H1 (cell line): ENCODE measurements around the gene AIDA. TPM values are rescaled to one million over a fixed set of nuclear protein-coding genes. Genes with fewer than 3 reads are reported as not detected.

Source experiments
- CTCF ChIA-PET: fragments of 300-600 bp; sonication (Branson Sonifier 250); formaldehyde crosslinking; loops from one replicate; lab custom pipeline; 2021; ENCODE audit not compliant: partially characterized antibody; lab: Charles Lee
- POLR2A ChIA-PET: fragments of 300-600 bp; sonication (Branson Sonifier 250); formaldehyde crosslinking; loops from one replicate; lab custom pipeline; 2021; ENCODE audit warnings: inconsistent platforms; ENCODE audit not compliant: partially characterized antibody; lab: Charles Lee
- DNase-seq, 2 experiments: peaks; one replicate each; pipeline versions ENCODE4 v3.0.0 to v3.0.0-alpha.2; 2010 to 2022; ENCODE audit warnings: low spot score in 2 of 2, low read depth in 1 of 2, mixed read lengths in 1 of 2
- FAIRE-seq: peaks from 2 replicates; lab custom pipeline; 2011; peaks lifted over from hg19 to GRCh38; lab: Jason Lieb, UNC
- H2AFZ ChIP-seq: 2 replicates; pipeline ENCODE4 v1.8.1; 2012; ENCODE audit warnings: low read length, inconsistent platforms
- H2AK5ac ChIP-seq: 2 replicates; pipeline ENCODE4 v1.6.1; 2013; ENCODE audit warnings: low read depth, low read length
- H2BK120ac ChIP-seq: replicated peaks from 2 replicates; pipeline ENCODE3; 2013; ENCODE audit warnings: low read depth, low read length, inconsistent platforms
- H2BK12ac ChIP-seq: 2 replicates; pipeline ENCODE4 v1.6.1; 2013; ENCODE audit warnings: low read depth, low read length
- H2BK15ac ChIP-seq: 2 replicates; pipeline ENCODE4 v1.6.1; 2013; ENCODE audit warnings: low read length
- H2BK20ac ChIP-seq: 2 replicates; pipeline ENCODE4 v1.6.1; 2013; ENCODE audit warnings: low read length
- H2BK5ac ChIP-seq: 2 replicates; pipeline ENCODE4 v1.6.1; 2013; ENCODE audit warnings: low read depth, low read length
- H3K14ac ChIP-seq: 2 replicates; pipeline ENCODE4 v1.6.1; 2013; ENCODE audit warnings: inconsistent platforms; ENCODE audit not compliant: insufficient read length
- H3K18ac ChIP-seq: 2 replicates; pipeline ENCODE4 v1.6.1; 2013; ENCODE audit warnings: low read length; ENCODE audit errors: extremely low read depth
- H3K23ac ChIP-seq: 2 replicates; pipeline ENCODE4 v1.6.1; 2013; ENCODE audit warnings: inconsistent platforms; ENCODE audit not compliant: insufficient read length
- H3K23me2 ChIP-seq: 2 replicates; pipeline ENCODE4 v1.6.1; 2013; ENCODE audit warnings: low read depth, low read length
- H3K27ac ChIP-seq: 2 replicates; pipeline ENCODE4 v1.6.1; 2011; ENCODE audit warnings: low read depth, low read length, inconsistent platforms
- H3K27me3 ChIP-seq, 4 experiments: replicated peaks in 1 of 4; 1 replicate in 1 of 4; 2 replicates in 3 of 4; pipeline versions ENCODE4 v1.6.1 to v1.8.1; 2011 to 2013; ENCODE audit warnings: low read length in 3 of 4, mild to moderate bottlenecking in 3 of 4, inconsistent platforms in 2 of 4, mixed read lengths in 2 of 4, moderate library complexity in 1 of 4; ENCODE audit not compliant: control insufficient read depth in 3 of 4, insufficient read depth in 3 of 4; ENCODE audit errors: extremely low read depth in 1 of 4
- H3K36me3 ChIP-seq, 4 experiments: 2 replicates each; pipeline versions ENCODE4 v1.6.1 to v1.8.1; 2011 to 2013; ENCODE audit warnings: mild to moderate bottlenecking in 4 of 4, low read length in 3 of 4, moderate library complexity in 2 of 4, control low read depth in 1 of 4, inconsistent platforms in 1 of 4; ENCODE audit not compliant: insufficient read depth in 4 of 4, control insufficient read depth in 2 of 4
- H3K4ac ChIP-seq: replicated peaks from 2 replicates; pipeline ENCODE3; 2013; ENCODE audit warnings: low read length, low read depth, mixed read lengths, inconsistent platforms; ENCODE audit not compliant: insufficient read length
- H3K4me1 ChIP-seq, 4 experiments: replicated peaks in 1 of 4; 1 replicate in 1 of 4; 2 replicates in 3 of 4; pipeline versions ENCODE4 v1.6.1 to v1.8.1; 2011 to 2013; ENCODE audit warnings: low read length in 3 of 4, inconsistent platforms in 2 of 4, mixed read lengths in 1 of 4; ENCODE audit not compliant: insufficient read depth in 4 of 4, control insufficient read depth in 3 of 4
- H3K4me2 ChIP-seq, 2 experiments: 2 replicates each; pipeline versions ENCODE4 v1.6.1 to v1.8.1; 2011 to 2013; ENCODE audit warnings: low read depth in 2 of 2, low read length in 2 of 2, control low read depth in 1 of 2, inconsistent platforms in 1 of 2, mild to moderate bottlenecking in 1 of 2; ENCODE audit not compliant: insufficient read depth in 1 of 2
- H3K4me3 ChIP-seq, 4 experiments: fragments of 200-600, 300-600 bp in 1 of 4; sonication (generic), shearing (Covaris generic), sonication (Bioruptor Twin) in 1 of 4; 2 replicates each; pipeline versions ENCODE4 v1.5.1 to v1.8.1; 2011 to 2016; ENCODE audit warnings: low read length in 4 of 4, low read depth in 3 of 4, control low read depth in 2 of 4, inconsistent platforms in 2 of 4, mild to moderate bottlenecking in 2 of 4, mixed read lengths in 1 of 4, moderate library complexity in 1 of 4; ENCODE audit not compliant: insufficient read depth in 2 of 4; ENCODE audit errors: extremely low read depth in 1 of 4
- H3K56ac ChIP-seq: replicated peaks from 2 replicates; pipeline ENCODE3; 2013; ENCODE audit warnings: low read depth, mild to moderate bottlenecking, mixed read lengths, low read length, inconsistent platforms; ENCODE audit not compliant: insufficient read length
- H3K79me1 ChIP-seq: 2 replicates; pipeline ENCODE4 v1.6.1; 2013; ENCODE audit warnings: low read depth, low read length, control low read depth
- H3K79me2 ChIP-seq, 2 experiments: 2 replicates each; pipeline versions ENCODE4 v1.6.1 to v1.8.1; 2012 to 2013; ENCODE audit warnings: low read length in 2 of 2, mild to moderate bottlenecking in 2 of 2, inconsistent platforms in 1 of 2; ENCODE audit not compliant: insufficient read depth in 2 of 2, control insufficient read depth in 1 of 2
- H3K9ac ChIP-seq, 4 experiments: replicated peaks in 1 of 4; 1 replicate in 1 of 4; 2 replicates in 3 of 4; pipeline versions ENCODE4 v1.6.1 to v1.8.1; 2011 to 2013; ENCODE audit warnings: low read depth in 3 of 4, low read length in 3 of 4, control low read depth in 2 of 4, mild to moderate bottlenecking in 2 of 4, moderate library complexity in 2 of 4, inconsistent platforms in 1 of 4; ENCODE audit errors: extremely low read depth in 1 of 4
- H3K9me3 ChIP-seq, 2 experiments: 2 replicates each; pipeline versions ENCODE4 v1.6.1 to v1.8.1; 2012 to 2013; ENCODE audit warnings: mild to moderate bottlenecking in 2 of 2, moderate library complexity in 2 of 2, control low read depth in 1 of 2, inconsistent platforms in 1 of 2, low read depth in 1 of 2, low read length in 1 of 2, mixed read lengths in 1 of 2; ENCODE audit not compliant: insufficient read depth in 2 of 2
- H4K20me1 ChIP-seq, 2 experiments: replicated peaks in 1 of 2; 2 replicates each; pipeline versions ENCODE3 to v1.8.1; 2011 to 2013; ENCODE audit warnings: inconsistent platforms in 2 of 2, low read length in 2 of 2, mild to moderate bottlenecking in 1 of 2; ENCODE audit not compliant: insufficient read depth in 2 of 2, control insufficient read depth in 1 of 2
- H4K5ac ChIP-seq: 2 replicates; pipeline ENCODE4 v1.6.1; 2013; ENCODE audit warnings: low read length, low read depth, mixed read lengths, inconsistent platforms; ENCODE audit not compliant: insufficient read length
- H4K8ac ChIP-seq: 2 replicates; pipeline ENCODE4 v1.8.0; 2013; ENCODE audit warnings: mild to moderate bottlenecking, moderate library complexity, low read length, inconsistent platforms; ENCODE audit not compliant: insufficient read depth; ENCODE audit errors: extremely low read depth
- H4K91ac ChIP-seq: replicated peaks from 2 replicates; pipeline ENCODE3; 2013; ENCODE audit warnings: low read length, mixed read lengths, inconsistent platforms; ENCODE audit not compliant: insufficient read length
- RXRA ChIP-seq: IDR thresholded peaks from 2 replicates; pipeline ENCODE4 v1.6.1; 2011; ENCODE audit warnings: low read depth, mild to moderate bottlenecking, low read length, moderate library complexity; ENCODE audit not compliant: insufficient read depth
- SIN3A ChIP-seq, 2 experiments: IDR thresholded peaks in 1 of 2; conservative IDR thresholded peaks in 1 of 2; 2 replicates each; pipeline ENCODE4 v1.6.1; 2011 to 2012; ENCODE audit warnings: low read length in 2 of 2, improper control_type of control experiment in 1 of 2, low read depth in 1 of 2, mild to moderate bottlenecking in 1 of 2
- WGBS, 2 experiments: shearing (Covaris generic) in 1 of 2; methylation state at CpG; one replicate each; pipeline versions ENCODE4 v1.1.6 to v1.1.7; 2013 to 2015; ENCODE audit warnings: low lambda C conversion rate in 2 of 2, mixed read lengths in 2 of 2, inconsistent platforms in 1 of 2, low coverage in 1 of 2, missing lambda C conversion rate in 1 of 2; ENCODE audit not compliant: insufficient replicate concordance in 2 of 2, insufficient coverage in 1 of 2, insufficient read length in 1 of 2; ENCODE audit errors: extremely low coverage in 1 of 2, missing lambda C conversion rate in 1 of 2; 5-methylcytosine and 5-hydroxymethylcytosine counted together
- polyA plus RNA-seq, 7 experiments: library from polyadenylated mRNA; depleted of rRNA in 3 of 7; stranded (reverse) in 5 of 7; unstranded in 2 of 7; fragments of >200 nt in 5 of 7; fragments of 200-250 nt in 2 of 7; gene quantifications; 1 replicate in 5 of 7; 2 replicates in 1 of 7; 4 replicates in 1 of 7; pipeline versions ENCODE4 v1.2.1 to v1.2.3, GENCODE V29; 2011 to 2013; ENCODE audit warnings: missing spikeins in 2 of 7, mixed read lengths in 2 of 7
- total RNA-seq: library from RNA; stranded (reverse); fragmentation: NEBNext Ultra II Directional; extraction: Animal tissue kit (Norgen Biotek cat#: 25700); gene quantifications from 2 replicates; pipeline ENCODE4 v1.2.1, GENCODE V29; 2021

Gene AIDA
- total and polyA plus RNA-seq, 2 of the 8 experiments (the other 6 are each of a cell fraction or from before 2014, with no cell fraction given): 52.5 to 103 TPM

DNA sequence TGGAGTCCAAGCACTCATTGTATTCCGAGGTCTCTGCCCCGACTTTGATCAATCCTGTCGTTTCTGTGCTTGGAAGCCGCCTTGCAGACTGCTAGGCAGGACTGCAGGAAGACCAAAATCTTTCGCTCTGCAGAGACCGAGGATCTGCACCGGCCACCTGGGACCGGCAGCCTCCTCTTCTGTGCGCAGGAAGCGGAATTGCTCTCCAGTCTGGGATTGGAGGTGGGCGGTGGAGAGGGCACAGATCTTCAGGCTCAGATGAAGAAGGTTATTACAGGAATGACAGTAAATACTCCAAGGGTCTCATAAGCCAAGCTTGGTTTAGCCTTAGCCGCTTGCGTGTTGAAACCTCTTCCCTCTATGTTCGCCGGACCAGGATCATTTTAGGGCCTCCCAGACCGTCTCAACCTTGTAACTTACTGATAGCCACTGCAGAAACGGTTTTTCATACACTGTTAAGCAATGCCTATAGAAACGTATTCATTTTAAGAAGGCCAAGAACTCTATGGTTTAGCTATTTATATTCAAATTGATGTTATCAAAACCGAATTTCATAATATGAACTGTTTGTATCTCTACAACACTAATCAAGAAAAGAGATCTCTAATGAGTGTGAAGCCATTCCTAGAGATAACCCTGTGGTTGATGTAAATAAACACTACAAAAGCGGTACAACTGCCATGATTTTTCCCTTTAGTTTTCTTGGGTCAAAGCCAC is 93.3 kb downstream of the AIDA start:
- Histone ChIP-seq H2BK15ac (no peak overlapping the region), H3K9me3 (no peaks in the 10 kb centered on the region), H4K91ac (no peak overlapping the region), H3K23ac (no peak overlapping the region), H4K20me1 (peaks cover 2 to 7% of the 10 kb centered on the region in 2 experiments), H3K14ac (no peak overlapping the region), H2BK120ac (no peak overlapping the region), H3K18ac (no peak overlapping the region), H3K9ac (peak overlapping the region; percentile 78 to 87 (median 83)), H3K56ac (no peak overlapping the region), H3K79me2 (peaks cover 0 to 32% of the 10 kb centered on the region in 2 experiments; a peak in 3 of 4 replicates), H3K4ac (no peak overlapping the region), H3K36me3 (peaks cover 0 to 14% (median 10%) of the 10 kb centered on the region in 4 experiments; a peak in 6 of 8 replicates), H3K4me3 (peak overlapping the region; percentile 66 to 88 (median 80)), H3K27ac (no peak overlapping the region), H3K79me1 (peaks cover 6% of the 10 kb centered on the region), H4K8ac (no peak overlapping the region), H3K23me2 (peaks cover 11% of the 10 kb centered on the region), H3K4me1 (peaks cover 0 to 4% (median 1%) of the 10 kb centered on the region in 4 experiments; a peak in 3 of 7 replicates), H2AK5ac (no peak overlapping the region), H2BK12ac (no peak overlapping the region), H3K27me3 (no peaks in the 10 kb centered on the region), H4K5ac (no peak overlapping the region), H3K4me2 (peak overlapping the region; percentile 84 to 88), H2BK5ac (no peak overlapping the region), H2AFZ (no peak overlapping the region), H2BK20ac (no peak overlapping the region)
- ChIA-PET CTCF (interaction anchor here (1.3 to 3.7 kb wide), 2 partner anchors 15 to 154 kb away, joined by 5 to 19 read pairs; no protein-coding TSS in a partner anchor), POLR2A (no interaction called here)
- DNase-seq (peak in 1 of 2 experiments; percentile 52), FAIRE-seq (no peak)
- TF ChIP-seq RXRA: no peak
- TF ChIP-seq SIN3A (conservative IDR thresholded peaks at IDR 0.05 in 1 of 2, IDR thresholded peaks at IDR 0.05 in 1 of 2; ENCODE audit: low read depth in 1 of 2, low read length in 2 of 2): 0 out of 4 replicates have a peak, but pooled peaks of 1 of the 2 experiments have one; percentile 24
- 22% methylated on average over 20 of the region's 20 CpGs; no CpG with 5 or more reads in 1 of the 2 experiments for WGBS, 2 experiments
